SK-N-SH treated with all-trans-retinoic acid at 6 μM for 48 hours (cell line): ENCODE results near the gene IFI27.

Experiments used
- CREB5 ChIP-seq: fragments of 250-450 bp; sonication (Bioruptor Pico); IDR thresholded peaks from 2 replicates; pipeline ENCODE4 v1.5.1; 2020; ENCODE audit warnings: low read depth, mild to moderate bottlenecking, moderate library complexity
- CSDC2 ChIP-seq: fragments of 250-450 bp; sonication (Bioruptor Pico); IDR thresholded peaks from 2 replicates; pipeline ENCODE4 v1.5.0; 2020; ENCODE audit warnings: mild to moderate bottlenecking, moderate library complexity
- CSRNP3 ChIP-seq: fragments of 250-450 bp; sonication (Bioruptor Pico); IDR thresholded peaks from 2 replicates; pipeline ENCODE4 v1.5.1; 2021; ENCODE audit warnings: mild to moderate bottlenecking, moderate library complexity
- ESRRG ChIP-seq: fragments of 250-450 bp; sonication (Bioruptor Pico); IDR thresholded peaks from 2 replicates; pipeline ENCODE4 v1.6.1; 2021; ENCODE audit warnings: mild to moderate bottlenecking
- ISL1 ChIP-seq: fragments of 250-450 bp; sonication (Bioruptor Pico); IDR thresholded peaks from 2 replicates; pipeline ENCODE4 v2.1.2; 2022; ENCODE audit warnings: mild to moderate bottlenecking, moderate library complexity
- OSR1 ChIP-seq: fragments of 250-450 bp; sonication (Bioruptor Pico); IDR thresholded peaks from 2 replicates; pipeline ENCODE4 v1.8.0; 2022; ENCODE audit warnings: moderate library complexity, mild to moderate bottlenecking, inconsistent platforms
- PATZ1 ChIP-seq: fragments of 250-450 bp; sonication (Bioruptor Pico); IDR thresholded peaks from 2 replicates; pipeline ENCODE4 v1.8.0; 2020; ENCODE audit warnings: mild to moderate bottlenecking, moderate library complexity, borderline replicate concordance
- RARB ChIP-seq: fragments of 250-450 bp; sonication (Bioruptor Pico); IDR thresholded peaks from 2 replicates; pipeline ENCODE4 v1.8.0; 2021; ENCODE audit warnings: mild to moderate bottlenecking, moderate library complexity
- SNAI2 ChIP-seq: fragments of 250-450 bp; sonication (Bioruptor Pico); IDR thresholded peaks from 2 replicates; pipeline ENCODE4 v1.5.0; 2020; ENCODE audit warnings: mild to moderate bottlenecking, moderate library complexity
- TOX ChIP-seq: fragments of 250-450 bp; sonication (Bioruptor Pico); IDR thresholded peaks from 2 replicates; pipeline ENCODE4 v1.8.0; 2021; ENCODE audit warnings: mild to moderate bottlenecking, moderate library complexity, borderline replicate concordance
- TSHZ2 ChIP-seq: fragments of 250-450 bp; sonication (Bioruptor Pico); IDR thresholded peaks from 2 replicates; pipeline ENCODE4 v1.5.0; 2020; ENCODE audit warnings: mild to moderate bottlenecking, moderate library complexity
- ZFP3 ChIP-seq: fragments of 250-450 bp; sonication (Bioruptor Pico); IDR thresholded peaks from 2 replicates; pipeline ENCODE4 v1.5.0; 2020; ENCODE audit warnings: mild to moderate bottlenecking, moderate library complexity
- ZFP30 ChIP-seq: fragments of 450-650 bp; formaldehyde crosslinking; IDR thresholded peaks from 2 replicates; pipeline ENCODE4 v1.5.0; 2022; ENCODE audit warnings: mild to moderate bottlenecking, moderate library complexity
- ZNF70 ChIP-seq: fragments of 450-650 bp; formaldehyde crosslinking; IDR thresholded peaks from 2 replicates; pipeline ENCODE4 v1.5.0; 2020; ENCODE audit warnings: mild to moderate bottlenecking, moderate library complexity

DNA sequence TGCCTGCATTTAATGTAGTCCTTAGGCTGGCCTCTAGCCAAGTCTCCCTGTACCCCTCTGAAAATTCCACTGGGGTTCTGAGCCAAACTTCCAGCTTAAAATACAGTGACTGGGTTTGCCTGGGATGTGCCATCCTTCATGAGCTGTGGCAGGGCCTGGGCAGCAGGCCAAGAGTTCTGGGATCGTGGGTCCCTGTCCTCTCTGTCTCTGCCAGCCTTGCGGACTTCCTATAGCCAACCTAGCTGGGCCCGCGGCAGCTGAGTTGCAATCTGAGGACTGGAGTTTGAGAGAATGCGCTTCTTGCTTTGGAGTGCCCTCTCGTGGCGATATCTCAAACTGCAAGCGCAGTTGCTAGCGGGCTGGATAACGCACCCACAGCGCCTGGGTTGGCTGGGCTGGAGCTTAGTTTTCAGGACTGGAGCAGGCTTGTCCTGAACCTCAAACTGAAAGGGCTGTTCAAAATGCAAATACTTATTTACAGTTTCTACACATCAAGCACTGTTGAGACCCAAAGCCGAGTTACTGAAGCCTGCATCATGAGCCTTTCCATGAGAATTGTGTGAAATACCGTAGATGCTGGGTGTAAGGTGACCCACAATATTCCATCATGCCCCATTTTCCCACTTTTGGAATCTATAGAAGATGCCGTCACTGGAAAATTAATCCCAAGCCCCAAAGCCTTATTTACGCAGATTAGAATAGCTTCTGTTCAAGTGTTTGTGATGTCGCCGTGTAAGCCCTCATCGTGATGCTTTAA, 26.2 kb downstream of the IFI27 start:
- TF ChIP-seq ESRRG (CRISPR knock-in tag): no peak
- TF ChIP-seq PATZ1 (CRISPR knock-in tag): no peak
- TF ChIP-seq TSHZ2: no peak
- no peak for TF ChIP-seq ZFP3
- no peak for TF ChIP-seq TOX (CRISPR knock-in tag)
- TF ChIP-seq ZNF70 (CRISPR knock-in tag): no peak
- TF ChIP-seq ZFP30 (CRISPR knock-in tag): no peak
- no peak for TF ChIP-seq CREB5 (CRISPR knock-in tag)
- TF ChIP-seq OSR1: no peak
- TF ChIP-seq RARB: no peak
- TF ChIP-seq CSDC2: no peak
- no peak for TF ChIP-seq SNAI2 (CRISPR knock-in tag)
- TF ChIP-seq CSRNP3: no peak
- TF ChIP-seq ISL1: no peak
